D721Med (cell line): ENCODE results near the gene BATF.

Experiments
- DNase-seq: peaks from one replicate; pipeline ENCODE4 v3.0.0; 2011; ENCODE audit warnings: low spot score; ENCODE audit not compliant: insufficient read length
- FAIRE-seq: peaks from 2 replicates; lab custom pipeline; 2011; peaks lifted over from hg19 to GRCh38; lab: Jason Lieb, UNC
- CTCF ChIP-seq: IDR thresholded peaks from 2 replicates; pipeline ENCODE4 v1.5.1; 2012; ENCODE audit warnings: mild to moderate bottlenecking, control low read depth; ENCODE audit not compliant: insufficient read depth; ENCODE audit errors: missing control alignments

The BATF gene

GRCh38 chr14:75522983-75523318 is 682 bp downstream of the BATF start:
- FAIRE-seq (no peak), DNase-seq (no peak)
- TF ChIP-seq CTCF = no peak

GRCh38 chr14:75523771-75524171 is 1.5 kb downstream of the BATF start:
- TF ChIP-seq CTCF = no peak
- DNase-seq (no peak), FAIRE-seq (no peak)

GRCh38 chr14:75525969-75526368 is 3.7 kb downstream of the BATF start:
- FAIRE-seq (no peak), DNase-seq (no peak)
- no peak for TF ChIP-seq CTCF

- DNase-seq (no peak), FAIRE-seq (no peak)
- no peak for TF ChIP-seq CTCF
Measured at GRCh38 chr14:75527449-75528163, 5.3 kb downstream of the BATF start.

GRCh38 chr14:75531256-75531655 is 9.0 kb downstream of the BATF start:
- no peak for TF ChIP-seq CTCF
- DNase-seq (no peak), FAIRE-seq (no peak)

- FAIRE-seq = no peak
- no peak for TF ChIP-seq CTCF
- DNase-seq = no peak
Measured at GRCh38 chr14:75531660-75532317, 9.5 kb downstream of the BATF start.
